Measurements from ENCODE around the gene SNX10. TPM values are rescaled to one million over a fixed set of nuclear protein-coding genes. Genes with fewer than 3 reads are reported as not detected.

Gene SNX10
- total RNA-seq, 1 donor from 2014 or later, result 4.7 TPM

DNA sequence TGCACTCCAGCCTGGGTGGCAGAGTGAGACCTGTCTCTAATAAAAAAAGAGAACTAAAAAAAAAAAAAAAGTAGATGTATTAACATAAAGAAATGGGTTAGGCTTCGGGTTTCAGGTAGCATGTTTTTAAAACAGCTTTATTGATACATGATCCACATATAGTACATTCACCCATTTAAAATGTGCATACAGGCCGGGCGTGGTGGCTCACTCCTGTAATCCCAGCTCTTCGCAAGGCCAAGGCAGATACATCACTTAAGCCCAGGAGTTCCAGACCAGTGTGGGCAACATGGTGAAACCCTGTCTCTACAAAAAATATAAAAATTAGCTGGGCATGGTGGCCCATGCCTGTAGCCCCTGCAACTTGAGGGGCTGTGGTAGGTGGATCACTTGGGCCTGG is 39.5 kb downstream of the SNX10 start:
- TF ChIP-seq, protein P1, sequence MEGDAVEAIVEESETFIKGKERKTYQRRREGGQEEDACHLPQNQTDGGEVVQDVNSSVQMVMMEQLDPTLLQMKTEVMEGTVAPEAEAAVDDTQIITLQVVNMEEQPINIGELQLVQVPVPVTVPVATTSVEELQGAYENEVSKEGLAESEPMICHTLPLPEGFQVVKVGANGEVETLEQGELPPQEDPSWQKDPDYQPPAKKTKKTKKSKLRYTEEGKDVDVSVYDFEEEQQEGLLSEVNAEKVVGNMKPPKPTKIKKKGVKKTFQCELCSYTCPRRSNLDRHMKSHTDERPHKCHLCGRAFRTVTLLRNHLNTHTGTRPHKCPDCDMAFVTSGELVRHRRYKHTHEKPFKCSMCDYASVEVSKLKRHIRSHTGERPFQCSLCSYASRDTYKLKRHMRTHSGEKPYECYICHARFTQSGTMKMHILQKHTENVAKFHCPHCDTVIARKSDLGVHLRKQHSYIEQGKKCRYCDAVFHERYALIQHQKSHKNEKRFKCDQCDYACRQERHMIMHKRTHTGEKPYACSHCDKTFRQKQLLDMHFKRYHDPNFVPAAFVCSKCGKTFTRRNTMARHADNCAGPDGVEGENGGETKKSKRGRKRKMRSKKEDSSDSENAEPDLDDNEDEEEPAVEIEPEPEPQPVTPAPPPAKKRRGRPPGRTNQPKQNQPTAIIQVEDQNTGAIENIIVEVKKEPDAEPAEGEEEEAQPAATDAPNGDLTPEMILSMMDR (IDR thresholded peaks at IDR 0.05; ENCODE audit: unreplicated experiment), result no peak
- Mint-ChIP-seq H3K27ac (no peak overlapping the region), H3K4me3 (no peak overlapping the region), H3K27me3 (ENCODE audit: low read depth) (no peaks in the 10 kb centered on the region), H3K4me1 (no peaks in the 10 kb centered on the region), H3K9me3 (peaks cover 16% of the 10 kb centered on the region), H3K36me3 (peaks cover 8% of the 10 kb centered on the region)
- DNase-seq (ENCODE audit: low spot score in 2 of 2, unreplicated experiment in 2 of 2), result no peak

DNA sequence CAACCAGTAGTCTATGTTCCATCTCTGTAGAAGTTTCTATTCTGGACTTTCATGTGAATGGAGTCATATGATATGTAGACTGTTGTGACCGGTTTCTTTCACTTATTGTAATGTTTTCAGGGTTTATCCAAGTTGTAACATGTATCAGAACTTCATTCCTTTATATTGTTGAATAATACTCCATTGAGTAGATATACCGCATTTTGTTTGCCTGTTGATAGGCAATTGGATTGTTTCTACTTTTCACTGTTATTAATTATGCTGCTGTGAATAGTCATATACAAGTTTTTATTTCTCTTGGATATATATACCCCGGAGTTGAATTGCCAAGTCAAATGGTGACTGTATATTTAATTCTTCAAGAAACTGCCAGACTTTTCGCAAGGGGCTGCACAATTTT is 40.1 kb downstream of the SNX10 start:
- no peak overlapping the region for H3K27ac Mint-ChIP-seq

DNA sequence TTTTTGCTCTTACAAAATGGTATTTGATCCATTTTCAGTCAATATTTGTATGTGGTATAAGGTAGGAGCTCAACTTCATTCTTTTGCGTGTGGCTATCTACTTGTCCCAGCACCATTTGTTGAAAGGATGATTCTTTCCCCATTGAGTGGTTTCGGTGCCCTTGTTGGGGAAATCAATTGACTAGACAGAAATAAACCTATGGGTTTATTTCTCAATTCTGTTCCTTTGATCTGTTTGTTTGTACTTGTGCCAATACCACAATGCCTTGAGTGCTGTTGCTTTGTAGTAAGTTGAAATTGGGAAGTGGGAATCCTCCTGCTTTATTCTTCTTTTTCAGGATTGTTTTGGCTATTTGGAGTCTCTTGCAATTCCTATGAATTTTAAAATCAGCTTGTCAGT is 41.0 kb downstream of the SNX10 start:
- H3K9me3 Mint-ChIP-seq, result peaks cover 16% of the 10 kb centered on the region
- H3K4me1 Mint-ChIP-seq, result no peaks in the 10 kb centered on the region

More for the DNA sequence above, 40.1 kb downstream of the SNX10 start:
- DNase-seq (ENCODE audit: low spot score in 2 of 2, unreplicated experiment in 2 of 2), result no peak
- H3K4me1 Mint-ChIP-seq, result no peaks in the 10 kb centered on the region
- TF ChIP-seq, protein P1 (IDR thresholded peaks at IDR 0.05; ENCODE audit: unreplicated experiment), result no peak
- H3K4me3 Mint-ChIP-seq, result no peak overlapping the region
- H3K9me3 Mint-ChIP-seq, result peaks cover 16% of the 10 kb centered on the region
- no peaks in the 10 kb centered on the region for H3K27me3 Mint-ChIP-seq (ENCODE audit: low read depth)
- H3K36me3 Mint-ChIP-seq, result peaks cover 8% of the 10 kb centered on the region

DNA sequence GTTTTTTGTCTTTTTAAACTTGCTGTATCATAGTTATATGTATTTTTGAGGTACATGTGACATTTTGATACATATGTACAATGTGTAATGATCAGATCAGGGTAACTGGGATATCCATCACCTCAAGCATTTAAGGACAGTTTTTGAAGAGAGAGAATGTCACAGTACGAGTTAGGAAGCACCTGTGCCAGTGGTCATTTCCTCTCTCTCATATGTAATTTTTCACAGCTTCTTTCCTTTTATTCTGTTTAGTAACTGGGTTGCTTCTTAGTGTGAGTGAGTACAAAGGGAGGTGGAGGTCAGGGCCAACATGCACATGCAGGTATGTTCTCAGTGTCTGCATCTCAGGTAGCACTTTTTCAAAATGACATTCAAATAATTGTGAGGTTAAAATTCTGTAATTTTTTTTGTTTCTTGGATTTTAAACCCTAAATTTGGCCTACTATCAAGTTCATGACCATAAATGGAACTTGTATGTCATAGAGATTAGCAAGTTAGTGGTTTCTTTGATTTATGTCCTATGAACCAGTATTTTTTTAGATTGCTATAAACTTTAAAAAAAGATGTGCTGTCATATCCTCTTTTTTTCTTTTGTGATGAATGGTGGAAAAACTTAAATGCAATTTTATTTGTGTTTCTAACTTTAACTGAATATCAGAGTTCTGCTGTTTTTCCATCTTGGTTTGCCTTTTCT is 42.7 kb downstream of the SNX10 start:
- Mint-ChIP-seq H3K4me3 (no peak overlapping the region), H3K36me3 (peaks cover 8% of the 10 kb centered on the region), H3K27ac (no peak overlapping the region), H3K27me3 (ENCODE audit: low read depth) (no peaks in the 10 kb centered on the region), H3K9me3 (peaks cover 16% of the 10 kb centered on the region), H3K4me1 (no peaks in the 10 kb centered on the region)
- TF ChIP-seq, protein P1 (IDR thresholded peaks at IDR 0.05; ENCODE audit: unreplicated experiment), result no peak
- DNase-seq (ENCODE audit: low spot score in 2 of 2, unreplicated experiment in 2 of 2), result no peak

More for the DNA sequence above, 41.0 kb downstream of the SNX10 start:
- Mint-ChIP-seq H3K36me3 (peaks cover 8% of the 10 kb centered on the region), H3K27ac (no peak overlapping the region), H3K4me3 (no peak overlapping the region), H3K27me3 (ENCODE audit: low read depth) (no peaks in the 10 kb centered on the region)
- no peak for DNase-seq (ENCODE audit: low spot score in 2 of 2, unreplicated experiment in 2 of 2)
- TF ChIP-seq, protein P1 (IDR thresholded peaks at IDR 0.05; ENCODE audit: unreplicated experiment), result no peak

DNA sequence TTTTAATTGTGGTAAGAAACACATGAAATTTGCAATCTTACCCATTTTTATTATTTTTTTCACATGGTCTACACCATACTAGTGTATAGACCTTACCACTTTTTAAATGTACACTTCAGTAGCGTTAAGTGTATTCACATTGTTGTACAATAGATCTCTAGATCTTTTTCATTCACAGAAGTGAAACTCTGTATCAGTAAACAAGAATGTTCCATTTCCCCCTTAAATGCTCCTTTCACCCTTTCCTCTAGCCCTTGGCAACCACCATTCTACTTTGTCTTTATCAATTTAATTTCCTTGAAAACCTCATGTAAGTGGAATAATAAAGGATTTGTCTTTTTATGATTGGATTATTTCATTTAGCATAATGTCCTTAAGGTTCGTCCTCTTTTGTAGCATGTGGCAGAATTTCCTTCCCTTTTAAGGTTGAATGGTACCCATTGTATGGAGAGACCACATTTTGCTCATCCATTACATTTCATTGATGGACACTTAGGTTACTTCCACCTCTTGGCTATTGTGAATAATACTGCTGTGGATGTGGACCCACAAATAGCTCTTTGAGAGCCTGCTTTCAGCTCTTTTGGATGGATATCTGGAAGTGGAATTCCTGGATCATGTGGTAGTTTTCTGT is 45.7 kb downstream of the SNX10 start:
- Mint-ChIP-seq H3K36me3 (peaks cover 2% of the 10 kb centered on the region), H3K27ac (no peak overlapping the region), H3K4me3 (no peak overlapping the region), H3K27me3 (ENCODE audit: low read depth) (no peaks in the 10 kb centered on the region), H3K9me3 (peaks cover 7% of the 10 kb centered on the region), H3K4me1 (no peaks in the 10 kb centered on the region)
- no peak for DNase-seq (ENCODE audit: low spot score in 2 of 2, unreplicated experiment in 2 of 2)
- TF ChIP-seq, protein P1 (IDR thresholded peaks at IDR 0.05; ENCODE audit: unreplicated experiment), result no peak

All from mesothelial cell of epicardium (in vitro differentiated cells).